Hepatic stellate cell (primary cell): ENCODE data around the gene DPEP2.
A peak's percentile ranks its signal among the peaks of the same experiment; 100 is the strongest.
"Not testable (repeated sequence)": the region's sequence is repeated elsewhere in the genome, so short reads cannot be mapped to it uniquely, and the experiment has no call there.

Experiments used
- DNase-seq: peaks from one replicate; pipeline ENCODE4 v3.0.0; 2011; ENCODE audit warnings: low spot score

DPEP2 gene

DNA sequence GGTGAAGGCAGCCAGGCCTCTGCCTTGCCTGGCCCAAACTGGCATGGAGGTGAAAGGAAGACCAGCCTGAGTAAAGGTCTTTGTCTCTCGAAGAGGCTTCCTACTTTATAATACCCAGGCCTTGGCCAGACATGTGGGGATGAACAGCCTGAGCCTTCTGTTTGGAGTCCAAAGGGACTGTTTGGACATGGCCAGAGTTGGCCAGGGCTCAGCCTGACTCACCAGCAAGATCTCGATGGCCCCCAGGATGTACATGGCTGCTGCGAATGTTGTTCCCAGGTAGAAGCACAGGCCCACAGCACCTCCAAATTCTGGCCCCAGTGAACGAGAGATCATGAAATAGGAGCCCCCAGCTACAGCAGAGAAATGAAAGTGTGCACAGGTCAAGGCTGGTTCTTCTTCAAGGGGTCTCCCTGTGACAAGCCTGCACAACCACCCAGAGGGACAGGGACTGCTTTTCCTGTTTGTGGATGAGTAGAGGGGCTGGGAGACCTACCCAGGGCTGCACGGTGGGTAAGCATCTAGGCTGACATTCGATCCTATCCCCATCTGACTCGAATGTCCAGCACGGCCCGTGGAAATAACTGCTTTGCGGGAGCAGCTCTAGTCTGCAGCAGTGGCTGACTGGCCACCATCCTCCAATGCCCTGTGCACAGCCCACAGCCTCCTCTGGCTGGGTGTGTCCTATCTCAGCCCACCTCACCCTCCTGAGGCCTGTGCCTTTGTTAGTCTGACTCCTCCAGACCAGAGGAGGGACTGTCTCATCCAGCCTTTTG lies 44.7 kb downstream of the DPEP2 start:
- DNase-seq: no peak

DNA sequence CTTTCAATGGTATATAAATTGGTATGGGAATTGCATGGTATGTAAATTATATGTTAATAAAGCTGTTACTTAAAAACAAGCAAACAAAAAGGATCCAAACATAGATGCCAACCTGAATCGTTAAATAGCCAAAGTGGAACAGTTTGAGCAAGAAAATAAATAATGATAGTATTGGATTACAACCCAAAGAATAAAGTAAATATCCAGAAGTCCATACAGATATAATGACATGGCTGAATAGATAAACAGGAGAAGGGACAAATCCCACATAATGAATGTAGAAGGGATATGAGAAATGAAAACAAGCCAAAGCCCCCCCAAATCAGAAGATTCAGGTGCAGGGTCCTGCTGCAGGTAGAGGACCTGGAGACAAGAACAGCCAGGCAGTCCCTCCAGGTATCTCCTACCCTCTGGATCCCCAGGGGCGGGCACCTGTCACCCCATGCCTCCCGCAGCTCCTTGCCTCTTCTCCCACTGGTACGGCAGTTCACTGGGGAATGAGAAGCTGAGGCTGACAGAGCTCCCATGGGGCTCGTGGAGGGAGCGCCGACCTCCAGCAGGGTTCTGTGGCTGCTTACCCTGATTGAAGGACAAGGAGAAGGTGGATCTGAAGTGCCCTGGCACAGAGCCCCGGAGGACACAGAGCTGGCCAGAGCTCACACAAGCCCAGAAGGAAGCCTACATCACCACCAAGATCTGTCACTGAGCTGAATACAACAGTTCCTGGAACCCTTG lies 45.5 kb downstream of the DPEP2 start:
- DNase-seq: no peak

- no peak for DNase-seq
Observed at GRCh38 chr16:67951485-67951884, 47.8 kb downstream of the DPEP2 start.

GRCh38 chr16:67950335-67950843 lies 48.9 kb downstream of the DPEP2 start:
- DNase-seq: no peak

DNA sequence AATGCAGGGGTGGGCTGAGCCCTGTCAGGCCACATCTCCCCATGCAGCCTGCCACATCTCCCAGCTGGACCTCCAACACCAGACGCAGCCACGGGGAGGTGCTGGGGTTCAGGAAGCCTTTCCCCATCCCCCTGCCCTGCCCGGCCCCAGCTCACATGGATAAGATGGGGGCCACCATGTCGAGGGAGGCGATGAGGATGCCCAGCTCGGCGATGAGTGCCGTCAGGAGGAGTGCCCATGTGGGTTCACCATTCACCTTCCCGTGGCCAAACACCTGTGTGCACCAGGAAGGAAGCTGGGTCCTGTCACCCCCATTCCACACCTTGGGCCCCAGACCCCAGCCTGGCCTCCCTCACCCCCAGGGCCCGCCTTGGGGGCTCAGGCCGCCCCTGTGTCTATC lies 49.6 kb downstream of the DPEP2 start:
- no peak for DNase-seq

DNA sequence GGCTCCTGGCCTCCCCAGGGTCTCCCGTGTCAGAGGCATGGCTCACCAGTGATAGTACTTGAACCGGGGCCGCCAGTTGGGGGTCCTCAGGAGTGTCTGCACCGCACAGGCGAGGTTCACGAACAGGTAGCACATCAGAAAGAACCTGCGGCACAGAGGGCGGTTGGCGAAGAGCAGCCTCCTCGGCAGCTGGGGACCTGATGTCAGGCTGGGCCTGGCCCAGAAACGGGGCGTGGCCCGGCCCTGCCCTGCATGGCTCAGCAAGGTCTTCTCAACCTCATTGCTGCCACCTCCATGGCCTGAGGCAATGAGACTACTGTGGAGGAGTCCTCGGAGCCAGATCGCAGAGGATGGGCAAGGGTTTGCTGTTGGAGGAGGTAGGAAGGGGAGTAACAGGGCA lies 51.3 kb downstream of the DPEP2 start:
- no peak for DNase-seq

DNA sequence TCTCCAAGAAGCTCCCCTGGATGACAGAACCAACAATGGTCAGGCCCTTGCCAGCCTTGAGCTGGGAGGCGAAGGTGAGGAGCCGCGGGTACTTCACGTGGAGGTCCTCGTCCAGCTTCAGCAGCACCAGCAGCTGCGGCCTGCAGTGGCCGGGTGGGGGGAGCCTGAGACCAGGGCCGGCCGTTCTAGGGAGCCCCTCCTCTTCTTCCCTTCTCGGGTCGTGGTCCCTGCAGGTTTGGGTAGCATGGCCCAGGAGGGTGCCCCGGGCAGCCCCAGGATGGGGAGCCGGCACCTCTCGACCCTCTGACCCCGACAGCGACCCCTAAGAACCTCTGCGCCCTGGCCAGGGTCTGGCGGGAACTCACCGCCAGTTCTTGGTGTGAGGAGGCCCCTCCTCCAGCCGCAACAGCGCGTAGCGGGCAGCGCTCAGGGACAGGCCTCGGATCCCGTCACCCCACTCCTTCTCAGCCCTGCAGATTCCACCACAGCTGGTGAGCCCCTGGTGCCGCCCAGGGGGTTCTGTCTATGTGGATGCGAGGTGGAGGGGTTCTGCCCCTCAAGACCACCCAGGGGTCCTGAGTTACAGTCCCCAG lies 52.2 kb downstream of the DPEP2 start:
- DNase-seq: no peak

DNA sequence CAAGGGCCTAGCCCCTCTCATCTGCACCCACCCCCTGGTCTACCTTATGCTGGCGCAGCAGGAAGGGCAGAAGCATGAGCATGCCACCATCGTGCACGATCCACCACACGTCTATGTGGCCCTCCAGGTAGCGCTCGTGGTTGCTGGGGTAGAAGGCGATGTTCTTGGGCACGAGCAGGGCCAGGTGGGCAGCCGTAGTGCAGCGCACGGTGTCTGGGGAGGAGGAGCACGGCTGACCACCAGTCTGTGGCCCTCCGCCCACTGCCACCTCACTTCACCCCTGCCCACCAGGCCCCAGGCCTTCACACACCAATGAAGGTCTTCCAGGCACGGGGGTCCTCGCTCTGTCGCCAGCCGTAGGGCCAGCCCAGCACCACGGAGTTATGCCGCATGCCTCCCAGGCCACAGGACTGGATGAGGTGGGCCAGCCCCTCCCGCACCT lies 53.1 kb downstream of the DPEP2 start:
- no peak for DNase-seq

GRCh38 chr16:67945392-67945933 lies 53.8 kb downstream of the DPEP2 start:
- DNase-seq: no peak

- no peak for DNase-seq
Observed at GRCh38 chr16:67944690-67945391, 54.4 kb downstream of the DPEP2 start.

DNA sequence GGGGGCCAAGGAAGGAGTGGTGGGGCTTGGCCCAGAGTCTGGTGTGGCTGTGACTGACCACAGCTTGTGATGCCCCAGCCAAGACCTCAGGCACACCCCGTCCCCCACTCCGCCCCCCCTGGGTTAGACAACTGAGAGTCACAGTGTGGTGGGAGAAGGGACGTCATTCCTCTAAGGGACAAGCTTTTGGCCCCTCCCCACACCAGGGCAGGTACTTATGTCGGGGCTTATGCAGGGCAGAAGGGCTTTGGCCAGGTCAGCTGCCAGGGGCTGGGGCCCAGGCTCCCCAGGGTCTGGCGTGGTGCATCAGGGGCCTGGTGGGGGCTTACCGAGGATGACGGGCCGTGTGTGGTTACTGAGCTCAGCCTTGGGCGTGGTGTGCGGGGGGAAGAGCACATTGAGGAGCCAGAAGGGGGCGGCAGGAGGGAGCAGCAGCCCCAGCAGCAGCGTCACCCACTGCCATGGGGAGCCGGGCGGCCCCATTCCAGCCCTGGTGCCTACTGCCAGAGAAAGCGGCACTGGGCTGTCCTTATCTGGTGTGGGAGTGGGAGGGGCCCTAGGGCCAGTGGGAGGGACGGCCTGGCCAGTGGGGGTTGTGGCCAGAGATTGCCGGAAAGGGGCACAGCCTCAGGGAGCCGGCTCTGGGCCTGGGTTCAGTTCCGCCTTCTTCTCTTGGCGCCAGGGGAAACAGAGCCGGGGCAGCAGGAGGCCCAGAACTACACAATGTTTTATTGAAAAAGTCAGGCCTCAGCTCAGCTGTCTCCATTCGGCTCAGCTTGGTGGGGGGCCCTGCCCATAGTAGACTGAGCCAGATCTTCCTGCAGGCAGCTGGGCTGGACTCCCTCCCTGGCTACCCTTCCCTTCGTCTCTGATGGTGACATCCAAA lies 55.4 kb downstream of the DPEP2 start, which contains the start of gene LCAT:
TSS of gene LCAT (minus strand) at position 502 of the 886 bp plus-strand sequence. CDS start at position 483, 19 bp downstream.
- no peak for DNase-seq

- no peak for DNase-seq
Observed at GRCh38 chr16:67943256-67943618, 56.0 kb downstream of the DPEP2 start.

GRCh38 chr16:67942510-67943255 lies 56.6 kb downstream of the DPEP2 start:
- DNase-seq: no peak

DNA sequence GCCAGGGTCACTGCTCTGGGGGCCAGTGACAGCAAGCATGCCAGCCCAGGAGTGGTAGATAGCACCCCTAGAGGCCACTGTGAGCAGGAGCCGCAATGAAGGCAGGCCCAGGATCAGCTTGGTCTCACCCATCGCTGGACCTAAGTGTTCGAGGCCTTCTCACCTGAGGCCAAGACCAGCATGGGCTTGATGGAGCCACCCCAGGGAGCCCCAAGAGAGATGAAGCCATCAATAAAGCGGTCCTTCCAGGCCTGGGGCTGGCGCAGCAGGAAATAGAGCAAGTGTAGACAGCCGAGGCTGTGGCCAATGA lies 57.1 kb downstream of the DPEP2 start:
- peak; percentile 66 for DNase-seq

DNA sequence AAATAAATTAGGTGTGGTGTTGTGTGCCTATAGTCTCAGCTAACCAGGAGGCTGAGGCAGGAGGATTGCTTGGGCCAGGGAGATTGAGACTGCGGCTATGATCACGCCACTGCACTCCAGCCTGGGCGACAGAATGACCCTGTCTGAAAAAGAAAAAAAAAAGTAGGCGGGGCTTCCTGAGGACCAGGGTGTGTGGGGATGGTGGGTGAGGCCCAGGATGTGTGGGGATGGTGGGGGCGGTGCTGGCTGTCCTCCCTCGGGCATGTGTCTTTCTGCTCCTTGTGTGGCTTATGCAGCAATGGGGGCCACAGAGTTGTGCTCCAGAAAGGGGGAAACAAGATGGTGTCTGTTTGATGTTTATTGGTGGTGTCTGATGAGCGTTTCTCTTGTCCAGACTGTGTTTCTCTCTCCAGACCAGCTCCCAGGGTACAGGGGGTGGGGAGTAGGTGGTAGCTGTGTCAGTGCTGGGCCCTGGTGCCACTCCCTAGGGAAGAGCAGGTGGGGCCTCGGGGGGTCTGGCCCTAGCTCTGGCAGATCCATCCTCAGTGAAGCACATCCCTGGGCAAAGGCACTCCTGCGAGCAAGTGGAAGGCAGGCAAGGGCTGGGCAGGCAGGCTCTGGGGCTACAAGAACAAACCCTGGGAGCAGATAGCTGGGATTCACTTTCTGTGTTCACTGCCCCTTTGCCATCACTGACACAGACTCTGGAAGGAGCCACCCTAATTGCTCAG lies 57.6 kb downstream of the DPEP2 start:
- DNase-seq: no peak

DNA sequence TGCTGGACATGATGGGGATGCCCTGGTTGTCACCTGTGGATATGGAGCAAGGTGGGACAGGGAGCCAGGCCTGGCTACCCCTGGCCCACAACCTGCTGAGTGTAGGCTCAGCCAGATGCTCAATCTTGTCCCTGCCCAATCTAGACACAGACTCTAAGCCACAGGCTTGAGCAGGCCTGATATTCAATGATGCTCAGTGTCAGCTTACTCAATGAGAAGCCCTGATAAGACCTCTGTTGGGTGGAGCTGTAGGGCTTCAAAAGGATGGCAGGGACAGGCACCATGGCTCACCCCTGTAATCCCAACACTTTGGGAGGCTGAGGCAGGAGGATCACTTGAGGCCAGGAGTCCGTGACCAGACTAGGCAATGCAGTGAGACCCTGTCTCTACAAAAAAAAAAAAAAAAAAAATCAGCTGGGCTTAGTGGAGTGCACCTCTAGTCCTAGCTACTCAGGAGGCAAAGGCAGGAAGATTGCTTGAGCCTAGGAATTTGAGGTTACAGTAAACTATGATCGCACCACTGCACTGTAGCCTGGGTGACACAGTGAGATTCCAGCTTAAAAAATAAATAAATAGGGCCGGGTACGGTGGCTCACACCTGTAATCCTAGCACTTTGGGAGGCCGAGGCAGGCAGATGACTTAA lies 58.7 kb downstream of the DPEP2 start:
- no peak for DNase-seq

DNA sequence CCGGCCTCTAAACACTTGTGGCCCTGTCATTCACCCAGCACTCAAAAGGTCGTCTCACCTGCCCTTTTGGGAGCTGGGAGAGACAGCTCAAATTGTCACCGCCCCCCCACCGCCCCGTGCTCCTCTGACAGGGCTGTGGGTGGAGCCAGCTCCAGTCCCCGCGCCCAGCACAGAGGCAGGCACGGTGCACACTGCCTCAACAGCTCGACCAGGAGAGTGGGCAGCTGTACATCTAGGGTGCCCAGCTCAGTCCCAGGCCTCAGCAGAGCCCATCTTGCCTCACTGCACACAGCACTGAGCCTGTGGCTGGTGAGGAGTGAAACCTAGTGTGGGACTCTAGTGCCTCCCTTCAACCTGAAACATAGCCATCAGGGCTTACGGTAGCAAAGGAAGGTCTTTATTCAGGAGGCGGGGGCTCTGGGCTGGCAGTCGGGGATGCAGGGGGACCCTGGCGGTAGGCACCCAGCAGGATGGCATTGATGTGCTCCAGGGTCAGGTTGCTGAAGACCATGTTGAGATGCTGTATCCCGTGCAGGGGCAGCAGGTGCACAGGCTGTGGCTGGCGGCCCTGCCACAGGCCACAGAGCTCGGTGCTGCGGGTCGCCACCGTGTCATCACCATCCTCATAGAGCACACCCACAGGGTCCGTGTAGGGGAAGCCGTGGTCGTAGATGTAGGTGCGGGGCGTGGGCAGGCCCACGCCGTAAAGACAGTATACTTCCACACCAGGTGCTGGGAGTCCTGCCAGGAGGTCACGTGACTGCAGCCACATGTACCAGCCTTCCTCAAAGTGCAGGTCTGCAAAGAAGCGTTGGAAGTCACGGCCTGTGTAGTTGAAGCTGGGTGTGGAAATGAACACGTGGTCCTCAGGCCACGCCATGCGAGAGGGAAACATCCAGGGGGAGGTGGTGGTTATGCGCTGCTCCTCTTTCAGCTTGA lies 59.5 kb downstream of the DPEP2 start:
- no peak for DNase-seq

DNA sequence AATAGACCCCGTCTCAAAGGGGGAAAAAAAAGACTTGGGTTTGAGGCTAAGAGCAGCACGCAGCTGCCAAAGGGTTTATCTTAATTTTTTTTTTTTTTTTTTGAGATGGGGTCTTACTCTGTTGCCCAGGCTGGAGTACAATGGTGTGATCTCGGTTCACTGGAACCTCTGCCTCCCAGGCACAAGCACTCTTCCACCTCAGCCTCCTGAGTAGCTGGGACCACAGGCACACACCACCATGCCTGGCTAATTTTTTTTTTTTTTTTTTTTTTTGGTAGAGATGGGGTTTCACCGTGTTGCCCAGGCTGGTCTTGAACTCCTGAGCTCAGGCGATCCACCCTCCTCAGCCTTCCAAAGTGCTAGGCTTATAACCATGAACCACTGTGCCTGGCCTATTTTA lies 61.6 kb downstream of the DPEP2 start:
- not testable (repeated sequence) for DNase-seq
